Sigmoid colon (tissue), 7 donors: Measurements from ENCODE around the gene NTN3. TPM values are rescaled to one million over a fixed set of nuclear protein-coding genes. Genes with fewer than 3 reads are reported as not detected.

Source experiments
- DNase-seq: peaks from one replicate; pipeline ENCODE4 v3.0.0-alpha.2; 2019
- H3K27ac ChIP-seq, 4 donors: fragments of 200-600 bp; sonication (generic); one replicate each; pipeline ENCODE4 v1.5.1; 2016 to 2019; ENCODE audit warnings: mild to moderate bottlenecking in 1 of 4
- H3K27me3 ChIP-seq, 3 donors: fragments of 200-600 bp; sonication (generic); one replicate each; pipeline ENCODE4 v1.5.1; 2019; ENCODE audit warnings: mild to moderate bottlenecking in 1 of 3
- H3K36me3 ChIP-seq, 4 donors: fragments of 200-600 bp; sonication (generic); one replicate each; pipeline ENCODE4 v1.5.1; 2016 to 2019
- H3K4me1 ChIP-seq, 4 donors: fragments of 200-600 bp; sonication (generic); one replicate each; pipeline ENCODE4 v1.5.1; 2017 to 2019
- H3K4me3 ChIP-seq, 4 donors: fragments of 200-600 bp; sonication (generic); one replicate each; pipeline ENCODE4 v1.5.1; 2017 to 2019; ENCODE audit warnings: mild to moderate bottlenecking in 2 of 4, moderate library complexity in 1 of 4
- H3K9me3 ChIP-seq, 4 donors: fragments of 200-600 bp in 3 of 4; sonication (generic) in 3 of 4; one replicate each; pipeline versions ENCODE4 v1.5.1 to v1.6.1; 2013 to 2019
- CTCF ChIP-seq, 4 experiments: fragments of 450-650 bp in 3 of 4; fragments of 200-600 bp in 1 of 4; IDR thresholded peaks; one replicate each; pipeline ENCODE4 v1.5.1; 2016 to 2019; ENCODE audit warnings: antibody characterized with exemption in 4 of 4, mild to moderate bottlenecking in 3 of 4, moderate library complexity in 2 of 4
- EP300 ChIP-seq, 4 donors: sonication (generic); formaldehyde crosslinking; IDR thresholded peaks; one replicate each; pipeline ENCODE4 v1.6.1; 2017; ENCODE audit warnings: antibody characterized with exemption in 4 of 4
- POLR2A ChIP-seq, 2 donors: fragments of 450-650 bp; IDR thresholded peaks; one replicate each; pipeline ENCODE4 v1.6.1; 2016; ENCODE audit warnings: antibody characterized with exemption in 2 of 2, mild to moderate bottlenecking in 2 of 2, moderate library complexity in 2 of 2
- POLR2AphosphoS5 ChIP-seq, 4 donors: sonication (generic); formaldehyde crosslinking; IDR thresholded peaks; one replicate each; pipeline ENCODE4 v1.6.1; 2017; ENCODE audit warnings: antibody characterized with exemption in 4 of 4
- WGBS, 2 donors: extraction: QIAGEN DNeasy Blood & Tissue Kit; methylation state at CpG; one replicate each; pipeline ENCODE4 v1.1.7; 2013; 5-methylcytosine and 5-hydroxymethylcytosine counted together
- intact Hi-C: fragments of 100-400 bp; cut with DNase I; formaldehyde crosslinking; loops from one replicate; pipeline ENCODE4 v1.15.1; 2023
- polyA plus RNA-seq, 3 donors: library from polyadenylated mRNA; stranded (reverse); fragments of 200-250 nt; gene quantifications; one replicate each; pipeline ENCODE4 v1.2.3, GENCODE V29; 2013
- total RNA-seq, 4 donors: library from RNA; depleted of rRNA; stranded (reverse); fragments of >200 nt; gene quantifications; one replicate each; pipeline ENCODE4 v1.1.0, GENCODE V29; 2016
- donor health status: healthy with polysubstance abuse.
- donor health status: Bipolar disorder and iron deficiency.
- donor health status: healthy.

Gene NTN3
- total and polyA plus RNA-seq, 7 donors = 0.13 to 0.83 TPM; not detected in 5

GRCh38 chr16:2425825-2426430 is 45.2 kb upstream of the NTN3 start:
- peak; percentile 50 for DNase-seq
- TF ChIP-seq CTCF (IDR thresholded peaks at IDR 0.05) (no peak), POLR2A (IDR thresholded peaks at IDR 0.05) (no peak), POLR2AphosphoS5 (IDR thresholded peaks at IDR 0.05) (no peak), EP300 (IDR thresholded peaks at IDR 0.05) (no peak)
- intact Hi-C loops = loop anchor here (5.0 kb wide), 3 partner anchors 56 to 456 kb away; partner anchors contain the start of gene FLYWCH2
- Histone ChIP-seq H3K4me3 (no peak overlapping the region), H3K27ac (no peak overlapping the region), H3K9me3 (no peaks in the 10 kb centered on the region), H3K4me1 (peaks cover 0 to 18% (median 14%) of the 10 kb centered on the region in 4 donors), H3K36me3 (no peaks in the 10 kb centered on the region), H3K27me3 (no peaks in the 10 kb centered on the region)
- WGBS, 2 donors = 94 to 95% methylated on average over 13 of the region's 13 CpGs

- Histone ChIP-seq H3K9me3 (no peaks in the 10 kb centered on the region), H3K27ac (no peak overlapping the region), H3K36me3 (no peaks in the 10 kb centered on the region), H3K27me3 (no peaks in the 10 kb centered on the region), H3K4me3 (no peak overlapping the region), H3K4me1 (peaks cover 0 to 18% (median 14%) of the 10 kb centered on the region in 4 donors)
- peak; percentile 66 for DNase-seq
- intact Hi-C loops = loop anchor here (5.0 kb wide), 3 partner anchors 55 to 455 kb away; partner anchors contain the start of gene FLYWCH2
- TF ChIP-seq POLR2A (IDR thresholded peaks at IDR 0.05) (no peak), CTCF (IDR thresholded peaks at IDR 0.05) (no peak), EP300 (IDR thresholded peaks at IDR 0.05) (no peak), POLR2AphosphoS5 (IDR thresholded peaks at IDR 0.05) (no peak)
- 95 to 96% methylated on average over 6 of the region's 6 CpGs for WGBS, 2 donors
These were observed 44.1 kb upstream of the NTN3 start for GRCh38 chr16:2426941-2427361.

GRCh38 chr16:2427526-2427925 is 43.6 kb upstream of the NTN3 start:
- Histone ChIP-seq H3K4me1 (peaks cover 0 to 18% (median 14%) of the 10 kb centered on the region in 4 donors), H3K27me3 (no peaks in the 10 kb centered on the region), H3K9me3 (no peaks in the 10 kb centered on the region), H3K4me3 (no peak overlapping the region), H3K36me3 (peaks cover 0 to 2% (median 0%) of the 10 kb centered on the region in 4 donors), H3K27ac (no peak overlapping the region)
- DNase-seq = peak; percentile 42
- 83 to 91% methylated on average over 4 of the region's 4 CpGs for WGBS, 2 donors
- intact Hi-C loops = loop anchor here (5.0 kb wide), 3 partner anchors 55 to 455 kb away; partner anchors contain the start of gene FLYWCH2
- TF ChIP-seq EP300 (IDR thresholded peaks at IDR 0.05) = no peak
- no peak for TF ChIP-seq CTCF (IDR thresholded peaks at IDR 0.05)
- TF ChIP-seq POLR2A (IDR thresholded peaks at IDR 0.05) = no peak
- TF ChIP-seq POLR2AphosphoS5 (IDR thresholded peaks at IDR 0.05) = no peak

GRCh38 chr16:2428051-2428783 is 42.9 kb upstream of the NTN3 start:
- WGBS, 2 donors = 21 to 35% methylated on average over 28 of the region's 28 CpGs
- no peaks in the 10 kb centered on the region for H3K27me3 ChIP-seq
- peaks cover 0 to 9% (median 0%) of the 10 kb centered on the region in 4 donors for H3K36me3 ChIP-seq
- H3K4me1 ChIP-seq = peaks cover 0 to 18% (median 14%) of the 10 kb centered on the region in 4 donors
- H3K4me3 ChIP-seq = peak overlapping the region; percentile 57 to 91 (median 80)
- H3K9me3 ChIP-seq = no peaks in the 10 kb centered on the region
- H3K27ac ChIP-seq = peak overlapping the region; percentile 73 to 81 (median 76)
- DNase-seq = peak; percentile 67
- intact Hi-C loops = loop anchor here (2.0 to 5.0 kb wide), 5 partner anchors 39 to 454 kb away; partner anchors contain the start of genes ABCA3 and FLYWCH2
- TF ChIP-seq POLR2AphosphoS5 (IDR thresholded peaks at IDR 0.05) (no peak), CTCF (IDR thresholded peaks at IDR 0.05) (peak; percentile 10 to 18 (median 15))
